ENCODE measurements around the gene HERC2.
"Not testable (repeated sequence)": the region's sequence is repeated elsewhere in the genome, so short reads cannot be mapped to it uniquely, and the experiment has no call there.

DNA sequence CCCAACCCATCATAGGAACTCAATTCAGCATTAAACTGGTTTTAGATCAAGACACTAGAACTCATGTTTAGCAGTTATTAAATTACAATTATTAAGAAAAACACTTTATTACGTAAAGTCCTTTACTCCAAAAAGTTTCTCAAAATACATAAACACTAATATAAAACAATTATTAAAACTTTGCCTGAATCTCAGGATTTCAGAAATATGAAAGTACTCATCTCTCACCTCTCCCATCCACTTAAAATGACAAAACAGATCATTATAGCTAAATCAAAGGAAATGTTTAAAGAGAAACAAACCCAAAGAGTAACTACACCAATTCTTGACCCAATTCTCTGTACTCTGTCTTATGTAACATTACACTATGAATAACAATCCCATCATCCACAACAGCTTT is 2.3 kb downstream of the HERC2 start:
- not testable (repeated sequence) for TF ChIP-seq POLR2AphosphoS5 (IDR thresholded peaks at IDR 0.05)
- TF ChIP-seq, protein P1, sequence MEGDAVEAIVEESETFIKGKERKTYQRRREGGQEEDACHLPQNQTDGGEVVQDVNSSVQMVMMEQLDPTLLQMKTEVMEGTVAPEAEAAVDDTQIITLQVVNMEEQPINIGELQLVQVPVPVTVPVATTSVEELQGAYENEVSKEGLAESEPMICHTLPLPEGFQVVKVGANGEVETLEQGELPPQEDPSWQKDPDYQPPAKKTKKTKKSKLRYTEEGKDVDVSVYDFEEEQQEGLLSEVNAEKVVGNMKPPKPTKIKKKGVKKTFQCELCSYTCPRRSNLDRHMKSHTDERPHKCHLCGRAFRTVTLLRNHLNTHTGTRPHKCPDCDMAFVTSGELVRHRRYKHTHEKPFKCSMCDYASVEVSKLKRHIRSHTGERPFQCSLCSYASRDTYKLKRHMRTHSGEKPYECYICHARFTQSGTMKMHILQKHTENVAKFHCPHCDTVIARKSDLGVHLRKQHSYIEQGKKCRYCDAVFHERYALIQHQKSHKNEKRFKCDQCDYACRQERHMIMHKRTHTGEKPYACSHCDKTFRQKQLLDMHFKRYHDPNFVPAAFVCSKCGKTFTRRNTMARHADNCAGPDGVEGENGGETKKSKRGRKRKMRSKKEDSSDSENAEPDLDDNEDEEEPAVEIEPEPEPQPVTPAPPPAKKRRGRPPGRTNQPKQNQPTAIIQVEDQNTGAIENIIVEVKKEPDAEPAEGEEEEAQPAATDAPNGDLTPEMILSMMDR (IDR thresholded peaks at IDR 0.05 in 8 of 11, conservative IDR thresholded peaks at IDR 0.05 in 3 of 11), result not testable (repeated sequence)

Data from spleen (tissue), 7 donors.